CD8-positive, alpha-beta memory T cell (primary cell): ENCODE data around the gene EIF2S1. TPM values are rescaled to one million over a fixed set of nuclear protein-coding genes. Genes with fewer than 3 reads are reported as not detected.

ENCODE experiments used
- CTCF ChIA-PET: fragments of 350-600 bp; sonication (Branson Sonifier 250); formaldehyde crosslinking; loops from one replicate; lab custom pipeline; 2021; ENCODE audit warnings: antibody characterized with exemption; lab: Charles Lee
- POLR2A ChIA-PET: fragments of 350-600 bp; sonication (Branson Sonifier 250); formaldehyde crosslinking; loops from one replicate; lab custom pipeline; 2021; ENCODE audit warnings: antibody characterized with exemption; lab: Charles Lee
- DNase-seq, 5 donors: peaks; one replicate each; pipeline versions ENCODE4 v3.0.0 to v3.0.0-alpha.2; 2020 to 2022; ENCODE audit warnings: mixed read lengths in 1 of 5
- H3K27ac ChIP-seq: one replicate; pipeline ENCODE4 v1.7.0; 2013; ENCODE audit warnings: low read depth, mild to moderate bottlenecking, low read length, moderate library complexity
- H3K27me3 ChIP-seq: 2 replicates; pipeline ENCODE4 v1.7.0; 2013; ENCODE audit warnings: low read length, mild to moderate bottlenecking; ENCODE audit not compliant: insufficient read depth, poor library complexity, severe bottlenecking
- H3K36me3 ChIP-seq: 2 replicates; pipeline ENCODE4 v1.7.0; 2013; ENCODE audit warnings: mild to moderate bottlenecking, low read length, moderate library complexity; ENCODE audit not compliant: insufficient read depth
- H3K4me1 ChIP-seq: 2 replicates; pipeline ENCODE4 v1.7.0; 2013; ENCODE audit warnings: mild to moderate bottlenecking, low read length, moderate library complexity; ENCODE audit not compliant: insufficient read depth
- H3K4me3 ChIP-seq: 2 replicates; pipeline ENCODE4 v1.7.0; 2013; ENCODE audit warnings: mild to moderate bottlenecking, low read length
- H3K9me3 ChIP-seq: 2 replicates; pipeline ENCODE4 v1.7.0; 2013; ENCODE audit warnings: mild to moderate bottlenecking, low read length
- H3K27ac Mint-ChIP-seq, 8 donors: one replicate each; pipeline ENCODE4 v1.8.0; 2020 to 2021; ENCODE audit warnings: mixed read lengths in 8 of 8, mild to moderate bottlenecking in 6 of 8, inconsistent platforms in 3 of 8, moderate library complexity in 3 of 8
- H3K27me3 Mint-ChIP-seq, 2 donors: one replicate each; pipeline ENCODE4 v1.8.0; 2020 to 2021; ENCODE audit warnings: mixed read lengths in 2 of 2, mild to moderate bottlenecking in 1 of 2, moderate library complexity in 1 of 2
- H3K36me3 Mint-ChIP-seq, 3 donors: one replicate each; pipeline ENCODE4 v1.8.0; 2020 to 2021; ENCODE audit warnings: mixed read lengths in 3 of 3, inconsistent platforms in 1 of 3, mild to moderate bottlenecking in 1 of 3
- H3K4me1 Mint-ChIP-seq, 3 donors: one replicate each; pipeline ENCODE4 v1.8.0; 2020 to 2021; ENCODE audit warnings: mixed read lengths in 3 of 3, inconsistent platforms in 1 of 3, mild to moderate bottlenecking in 1 of 3
- H3K4me3 Mint-ChIP-seq, 7 donors: one replicate each; pipeline ENCODE4 v1.8.0; 2020 to 2021; ENCODE audit warnings: mixed read lengths in 7 of 7, mild to moderate bottlenecking in 6 of 7, moderate library complexity in 4 of 7, inconsistent platforms in 2 of 7
- H3K9me3 Mint-ChIP-seq, 5 donors: one replicate each; pipeline ENCODE4 v1.8.0; 2020 to 2022; ENCODE audit warnings: mixed read lengths in 5 of 5, mild to moderate bottlenecking in 3 of 5, moderate library complexity in 2 of 5, inconsistent platforms in 1 of 5
- polyA plus RNA-seq: library from polyadenylated mRNA; unstranded; fragments of 300-500 nt; fragmentation: Illumina TruSeq; gene quantifications from one replicate; pipeline ENCODE4 v1.2.3, GENCODE V29; 2021
- total RNA-seq, 2 experiments: library from RNA; stranded (reverse); gene quantifications; one replicate each; pipeline ENCODE4 v1.2.3, GENCODE V29; 2021

The EIF2S1 gene
- total and polyA plus RNA-seq, 3 experiments from 2014 or later, result 145 to 338 (median 329) TPM

- no peaks in the 10 kb centered on the region for H3K9me3 ChIP-seq
- H3K27me3 ChIP-seq, result no peaks in the 10 kb centered on the region
- CTCF ChIA-PET, result interaction anchor here (0.5 to 1.5 kb wide), 18 partner anchors 8 to 1000 kb away, joined by 3 to 8 read pairs (median 4); partner anchors contain the start of genes PALS1, PIGH and RDH11
- Mint-ChIP-seq H3K27me3 (peaks cover 0 to 3% of the 10 kb centered on the region in 2 donors), H3K4me3 (peak overlapping the region; percentile 93 to 100 (median 98)), H3K9me3 (peaks cover 0 to 1% (median 0%) of the 10 kb centered on the region in 5 donors), H3K4me1 (peaks cover 53 to 89% (median 88%) of the 10 kb centered on the region in 3 donors), H3K27ac (peak overlapping the region; percentile 95 to 100 (median 98)), H3K36me3 (peaks cover 0 to 38% (median 0%) of the 10 kb centered on the region in 3 donors)
- DNase-seq, result peak in 1 of 5 donors; percentile 2
- peak overlapping the region; percentile 92 for H3K27ac ChIP-seq
- no peaks in the 10 kb centered on the region for H3K36me3 ChIP-seq
- POLR2A ChIA-PET, result interaction anchor here (0.6 to 1.3 kb wide), 5 partner anchors 117 to 1434 kb away, joined by 3 to 7 read pairs (median 4); partner anchors contain the start of genes PALS1, PIGH, TMEM229B and ZFP36L1
- H3K4me3 ChIP-seq, result peak overlapping the region; percentile 56
- peaks cover 27% of the 10 kb centered on the region for H3K4me1 ChIP-seq
These were observed 979 bp upstream of the EIF2S1 start for GRCh38 chr14:67358924-67359774.

GRCh38 chr14:67360470-67361206 lies 510 bp downstream of the EIF2S1 start:
- CTCF ChIA-PET, result interaction anchor here (0.8 to 1.5 kb wide), 11 partner anchors 8 to 1001 kb away, joined by 3 to 8 read pairs (median 5); partner anchors contain the start of genes PALS1, PIGH and RDH11
- H3K9me3 ChIP-seq, result no peaks in the 10 kb centered on the region
- peaks cover 0 to 45% (median 5%) of the 10 kb centered on the region in 3 donors for H3K36me3 Mint-ChIP-seq
- DNase-seq, result no peak
- peak overlapping the region; percentile 92 for H3K27ac ChIP-seq
- H3K9me3 Mint-ChIP-seq, result peaks cover 0 to 1% (median 0%) of the 10 kb centered on the region in 5 donors
- H3K27me3 ChIP-seq, result no peaks in the 10 kb centered on the region
- H3K4me3 ChIP-seq, result peak overlapping the region; percentile 56
- H3K36me3 ChIP-seq, result peaks cover 6% of the 10 kb centered on the region
- peak overlapping the region; percentile 95 to 100 (median 98) for H3K27ac Mint-ChIP-seq
- POLR2A ChIA-PET, result interaction anchor here (1.0 to 1.3 kb wide), 4 partner anchors 119 to 240 kb away, joined by 3 to 7 read pairs (median 4); partner anchors contain the start of genes PALS1, PIGH and TMEM229B
- peaks cover 0 to 3% of the 10 kb centered on the region in 2 donors for H3K27me3 Mint-ChIP-seq
- peaks cover 27% of the 10 kb centered on the region for H3K4me1 ChIP-seq
- peaks cover 58 to 95% (median 92%) of the 10 kb centered on the region in 3 donors for H3K4me1 Mint-ChIP-seq
- H3K4me3 Mint-ChIP-seq, result peak overlapping the region; percentile 93 to 100 (median 98)

- H3K9me3 ChIP-seq, result no peaks in the 10 kb centered on the region
- ChIA-PET POLR2A (no interaction called here), CTCF (no interaction called here)
- H3K27me3 Mint-ChIP-seq, result no peaks in the 10 kb centered on the region
- H3K27ac ChIP-seq, result no peak overlapping the region
- DNase-seq, result no peak
- peaks cover 48 to 85% (median 79%) of the 10 kb centered on the region in 3 donors for H3K4me1 Mint-ChIP-seq
- H3K27ac Mint-ChIP-seq, result peak overlapping the region in 1 of 8 donors; percentile 45
- H3K4me3 Mint-ChIP-seq, result no peak overlapping the region
- peaks cover 12% of the 10 kb centered on the region for H3K4me1 ChIP-seq
- no peaks in the 10 kb centered on the region for H3K27me3 ChIP-seq
- no peaks in the 10 kb centered on the region for H3K9me3 Mint-ChIP-seq
- H3K4me3 ChIP-seq, result no peak overlapping the region
- H3K36me3 Mint-ChIP-seq, result peaks cover 5 to 75% (median 10%) of the 10 kb centered on the region in 3 donors
- H3K36me3 ChIP-seq, result peaks cover 25% of the 10 kb centered on the region
These were observed 5.3 kb downstream of the EIF2S1 start for GRCh38 chr14:67365476-67365875.

GRCh38 chr14:67370830-67371229 lies 10.7 kb downstream of the EIF2S1 start:
- H3K9me3 Mint-ChIP-seq, result no peaks in the 10 kb centered on the region
- H3K4me3 ChIP-seq, result no peak overlapping the region
- peaks cover 5 to 91% (median 16%) of the 10 kb centered on the region in 3 donors for H3K36me3 Mint-ChIP-seq
- peak overlapping the region in 7 of 8 donors; percentile 29 to 87 (median 42) for H3K27ac Mint-ChIP-seq
- peaks cover 6% of the 10 kb centered on the region for H3K4me1 ChIP-seq
- no peak for DNase-seq
- H3K36me3 ChIP-seq, result peaks cover 53% of the 10 kb centered on the region
- ChIA-PET CTCF (interaction anchor here (0.7 kb wide), 1 partner anchor 20 kb away, joined by 3 read pairs; no protein-coding TSS in a partner anchor), POLR2A (no interaction called here)
- H3K9me3 ChIP-seq, result no peaks in the 10 kb centered on the region
- no peak overlapping the region for H3K27ac ChIP-seq
- H3K4me3 Mint-ChIP-seq, result no peak overlapping the region
- peaks cover 32 to 61% (median 60%) of the 10 kb centered on the region in 3 donors for H3K4me1 Mint-ChIP-seq
- H3K27me3 ChIP-seq, result no peaks in the 10 kb centered on the region
- no peaks in the 10 kb centered on the region for H3K27me3 Mint-ChIP-seq

GRCh38 chr14:67371247-67372148 lies 11.4 kb downstream of the EIF2S1 start:
- Mint-ChIP-seq H3K27ac (peak overlapping the region in 4 of 8 donors; percentile 11 to 79 (median 42)), H3K9me3 (no peaks in the 10 kb centered on the region), H3K27me3 (no peaks in the 10 kb centered on the region), H3K36me3 (peaks cover 5 to 91% (median 16%) of the 10 kb centered on the region in 3 donors), H3K4me3 (no peak overlapping the region), H3K4me1 (peaks cover 29 to 58% (median 55%) of the 10 kb centered on the region in 3 donors)
- H3K27me3 ChIP-seq, result no peaks in the 10 kb centered on the region
- peaks cover 53% of the 10 kb centered on the region for H3K36me3 ChIP-seq
- no peak for DNase-seq
- peaks cover 6% of the 10 kb centered on the region for H3K4me1 ChIP-seq
- H3K9me3 ChIP-seq, result no peaks in the 10 kb centered on the region
- ChIA-PET POLR2A (no interaction called here), CTCF (interaction anchor here (0.7 kb wide), 1 partner anchor 20 kb away, joined by 3 read pairs; no protein-coding TSS in a partner anchor)
- H3K27ac ChIP-seq, result no peak overlapping the region
- no peak overlapping the region for H3K4me3 ChIP-seq

- Mint-ChIP-seq H3K27me3 (no peaks in the 10 kb centered on the region), H3K4me1 (peaks cover 24 to 53% (median 46%) of the 10 kb centered on the region in 3 donors), H3K27ac (peak overlapping the region in 3 of 8 donors; percentile 46 to 74 (median 68)), H3K4me3 (no peak overlapping the region), H3K9me3 (no peaks in the 10 kb centered on the region), H3K36me3 (peaks cover 0 to 92% (median 21%) of the 10 kb centered on the region in 3 donors)
- Histone ChIP-seq H3K4me3 (no peak overlapping the region), H3K27ac (no peak overlapping the region), H3K9me3 (no peaks in the 10 kb centered on the region), H3K36me3 (peaks cover 59% of the 10 kb centered on the region), H3K27me3 (no peaks in the 10 kb centered on the region), H3K4me1 (peaks cover 6% of the 10 kb centered on the region)
- CTCF ChIA-PET, result no interaction called here
- POLR2A ChIA-PET, result no interaction called here
- DNase-seq, result no peak
These were observed 12.7 kb downstream of the EIF2S1 start for GRCh38 chr14:67372833-67373232.

- Histone ChIP-seq H3K9me3 (no peaks in the 10 kb centered on the region), H3K4me1 (peaks cover 6% of the 10 kb centered on the region), H3K36me3 (peaks cover 58% of the 10 kb centered on the region), H3K4me3 (no peak overlapping the region), H3K27ac (no peak overlapping the region), H3K27me3 (no peaks in the 10 kb centered on the region)
- Mint-ChIP-seq H3K4me1 (peaks cover 23 to 49% (median 41%) of the 10 kb centered on the region in 3 donors), H3K27me3 (no peaks in the 10 kb centered on the region), H3K9me3 (no peaks in the 10 kb centered on the region), H3K27ac (peak overlapping the region in 7 of 8 donors; percentile 11 to 74 (median 50)), H3K36me3 (peaks cover 0 to 93% (median 21%) of the 10 kb centered on the region in 3 donors), H3K4me3 (peak overlapping the region in 1 of 7 donors; percentile 44)
- no peak for DNase-seq
- POLR2A ChIA-PET, result no interaction called here
- CTCF ChIA-PET, result no interaction called here
These were observed 13.2 kb downstream of the EIF2S1 start for GRCh38 chr14:67373347-67373746.
